Panc1 (cell line): ENCODE measurements around the gene PNP. TPM values are rescaled to one million over a fixed set of nuclear protein-coding genes. Genes with fewer than 3 reads are reported as not detected.

Experiments used
- ATAC-seq: fragments of 200-7000 bp; cut with Tn5 transposase; 2 replicates; pipeline ENCODE4 v1.9.1; 2020; ENCODE audit warnings: mild to moderate bottlenecking, moderate library complexity
- BruUV-seq: library from RNA; stranded (reverse); fragments of 400-500 nt; replicated peaks from 2 replicates; lab custom pipeline; 2021; lab: Mats Ljungman, UMichigan
- CTCF ChIA-PET: fragments of 300-600 bp; sonication (Branson Sonifier 250); formaldehyde crosslinking; loops from one replicate; lab custom pipeline; 2022; ENCODE audit warnings: antibody characterized with exemption; lab: Charles Lee
- POLR2A ChIA-PET: fragments of 300-600 bp; sonication (Branson Sonifier 250); formaldehyde crosslinking; loops from one replicate; lab custom pipeline; 2022; ENCODE audit warnings: antibody characterized with exemption; lab: Charles Lee
- DNase-seq: peaks from one replicate; pipeline ENCODE4 v3.0.0-alpha.2; 2010; ENCODE audit warnings: low read depth, low spot score
- H3K27ac ChIP-seq: 2 replicates; pipeline ENCODE4 v1.5.1; 2011; ENCODE audit warnings: mild to moderate bottlenecking, low read length, inconsistent platforms
- H3K27me3 ChIP-seq: fragments of 200-500 bp; sonication (Bioruptor generic); 2 replicates; pipeline ENCODE4 v1.6.0; 2014; ENCODE audit warnings: low read length, inconsistent platforms; ENCODE audit not compliant: control insufficient read depth, insufficient read depth
- H3K36me3 ChIP-seq: fragments of 200-500 bp; sonication (Bioruptor generic); 2 replicates; pipeline ENCODE4 v1.5.1; 2014; ENCODE audit warnings: inconsistent platforms, mild to moderate bottlenecking, low read length, moderate library complexity; ENCODE audit not compliant: control insufficient read depth, insufficient read depth
- H3K4me1 ChIP-seq: 2 replicates; pipeline ENCODE4 v1.5.1; 2011; ENCODE audit warnings: inconsistent platforms, mild to moderate bottlenecking, low read length, moderate library complexity; ENCODE audit not compliant: control insufficient read depth, insufficient read depth
- H3K4me3 ChIP-seq, 2 experiments: 2 replicates each; pipeline ENCODE4 v1.5.1; 2011 to 2012; ENCODE audit warnings: low read depth in 2 of 2, low read length in 2 of 2, mild to moderate bottlenecking in 2 of 2, inconsistent platforms in 1 of 2, moderate library complexity in 1 of 2
- H3K9me3 ChIP-seq: fragments of 200-500 bp; sonication (Bioruptor generic); 2 replicates; pipeline ENCODE4 v1.5.1; 2014; ENCODE audit warnings: low read depth, mild to moderate bottlenecking, inconsistent platforms, low read length, moderate library complexity; ENCODE audit not compliant: control insufficient read depth, insufficient read depth
- POLR2AphosphoS5 ChIP-seq: IDR thresholded peaks from 2 replicates; pipeline ENCODE4 v1.6.1; 2012; ENCODE audit warnings: mild to moderate bottlenecking, low read depth, low read length, moderate library complexity
- SIN3A ChIP-seq: IDR thresholded peaks from 2 replicates; pipeline ENCODE4 v1.6.1; 2012; ENCODE audit warnings: low read depth, mild to moderate bottlenecking, low read length, moderate library complexity, borderline replicate concordance; ENCODE audit not compliant: insufficient read depth
- TCF7L2 ChIP-seq: IDR thresholded peaks from 2 replicates; pipeline ENCODE4 v1.6.1; 2011; ENCODE audit warnings: mild to moderate bottlenecking, low read depth, low read length, inconsistent platforms
- in situ Hi-C: cut with HindIII; loops from 2 replicates; pipeline ENCODE4 v1.10.0; 2016; ENCODE audit warnings: low sequenced_read_pairs, low pct_unique_long_range_greater_than_20kb
- intact Hi-C: fragments of 100-400 bp; cut with micrococcal nuclease; formaldehyde crosslinking; loops from one replicate; pipeline ENCODE4 v1.10.0; 2022; ENCODE audit not compliant: unreplicated experiment
- total RNA-seq: library from RNA; stranded (reverse); gene quantifications from one replicate; pipeline ENCODE4 v1.2.1, GENCODE V29; 2021; ENCODE audit not compliant: unreplicated experiment
- TF ChIP-seq, protein P1 (sequence below): fragments of 450-650 bp; IDR thresholded peaks from 2 replicates; pipeline ENCODE4 v1.5.1; 2017; ENCODE audit warnings: mild to moderate bottlenecking
- TF ChIP-seq, protein P2 (sequence below), 2 experiments: IDR thresholded peaks; 2 replicates each; pipeline ENCODE4 v1.6.1; 2011 to 2012; ENCODE audit warnings: low read depth in 2 of 2, control low read depth in 1 of 2, low read length in 1 of 2, mild to moderate bottlenecking in 1 of 2, moderate library complexity in 1 of 2; ENCODE audit not compliant: insufficient read depth in 1 of 2

Gene PNP
- total RNA-seq, 1 experiment from 2014 or later = 35.1 TPM

DNA sequence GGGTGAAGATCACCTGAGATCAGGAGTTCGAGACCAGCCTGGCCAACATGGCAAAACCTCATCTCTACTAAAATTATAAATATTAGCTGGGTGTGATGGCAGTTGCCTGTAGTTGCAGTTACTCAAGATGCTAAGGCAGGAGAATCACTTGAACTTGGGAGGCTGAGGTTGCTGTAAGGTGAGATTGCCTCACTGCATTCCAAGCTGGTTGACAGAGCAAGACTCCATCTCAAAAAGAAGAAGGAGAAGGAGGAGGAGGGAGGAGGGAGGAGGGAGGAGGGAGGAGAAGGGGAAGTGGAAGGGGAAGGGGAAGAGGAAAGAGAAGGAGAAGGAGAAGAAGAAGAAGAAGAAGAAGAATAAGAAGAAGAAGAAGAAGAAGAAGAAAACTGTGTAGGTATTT is 53.1 kb downstream of the PNP start:
- DNase-seq = no peak
- no peak overlapping the region for H3K4me3 ChIP-seq
- H3K27me3 ChIP-seq = no peaks in the 10 kb centered on the region; the same call in 1 of the 2 replicates
- H3K36me3 ChIP-seq = no peaks in the 10 kb centered on the region
- BruUV-seq = no TSS peak
- in situ Hi-C loops = no loop called here
- intact Hi-C loops = no loop called here
- ChIA-PET POLR2A (no interaction called here), CTCF (no interaction called here)
- H3K4me1 ChIP-seq = no peaks in the 10 kb centered on the region
- TF ChIP-seq, protein P1, sequence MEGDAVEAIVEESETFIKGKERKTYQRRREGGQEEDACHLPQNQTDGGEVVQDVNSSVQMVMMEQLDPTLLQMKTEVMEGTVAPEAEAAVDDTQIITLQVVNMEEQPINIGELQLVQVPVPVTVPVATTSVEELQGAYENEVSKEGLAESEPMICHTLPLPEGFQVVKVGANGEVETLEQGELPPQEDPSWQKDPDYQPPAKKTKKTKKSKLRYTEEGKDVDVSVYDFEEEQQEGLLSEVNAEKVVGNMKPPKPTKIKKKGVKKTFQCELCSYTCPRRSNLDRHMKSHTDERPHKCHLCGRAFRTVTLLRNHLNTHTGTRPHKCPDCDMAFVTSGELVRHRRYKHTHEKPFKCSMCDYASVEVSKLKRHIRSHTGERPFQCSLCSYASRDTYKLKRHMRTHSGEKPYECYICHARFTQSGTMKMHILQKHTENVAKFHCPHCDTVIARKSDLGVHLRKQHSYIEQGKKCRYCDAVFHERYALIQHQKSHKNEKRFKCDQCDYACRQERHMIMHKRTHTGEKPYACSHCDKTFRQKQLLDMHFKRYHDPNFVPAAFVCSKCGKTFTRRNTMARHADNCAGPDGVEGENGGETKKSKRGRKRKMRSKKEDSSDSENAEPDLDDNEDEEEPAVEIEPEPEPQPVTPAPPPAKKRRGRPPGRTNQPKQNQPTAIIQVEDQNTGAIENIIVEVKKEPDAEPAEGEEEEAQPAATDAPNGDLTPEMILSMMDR = no peak
- no peak for TF ChIP-seq TCF7L2
- TF ChIP-seq SIN3A = no peak
- TF ChIP-seq, protein P2, sequence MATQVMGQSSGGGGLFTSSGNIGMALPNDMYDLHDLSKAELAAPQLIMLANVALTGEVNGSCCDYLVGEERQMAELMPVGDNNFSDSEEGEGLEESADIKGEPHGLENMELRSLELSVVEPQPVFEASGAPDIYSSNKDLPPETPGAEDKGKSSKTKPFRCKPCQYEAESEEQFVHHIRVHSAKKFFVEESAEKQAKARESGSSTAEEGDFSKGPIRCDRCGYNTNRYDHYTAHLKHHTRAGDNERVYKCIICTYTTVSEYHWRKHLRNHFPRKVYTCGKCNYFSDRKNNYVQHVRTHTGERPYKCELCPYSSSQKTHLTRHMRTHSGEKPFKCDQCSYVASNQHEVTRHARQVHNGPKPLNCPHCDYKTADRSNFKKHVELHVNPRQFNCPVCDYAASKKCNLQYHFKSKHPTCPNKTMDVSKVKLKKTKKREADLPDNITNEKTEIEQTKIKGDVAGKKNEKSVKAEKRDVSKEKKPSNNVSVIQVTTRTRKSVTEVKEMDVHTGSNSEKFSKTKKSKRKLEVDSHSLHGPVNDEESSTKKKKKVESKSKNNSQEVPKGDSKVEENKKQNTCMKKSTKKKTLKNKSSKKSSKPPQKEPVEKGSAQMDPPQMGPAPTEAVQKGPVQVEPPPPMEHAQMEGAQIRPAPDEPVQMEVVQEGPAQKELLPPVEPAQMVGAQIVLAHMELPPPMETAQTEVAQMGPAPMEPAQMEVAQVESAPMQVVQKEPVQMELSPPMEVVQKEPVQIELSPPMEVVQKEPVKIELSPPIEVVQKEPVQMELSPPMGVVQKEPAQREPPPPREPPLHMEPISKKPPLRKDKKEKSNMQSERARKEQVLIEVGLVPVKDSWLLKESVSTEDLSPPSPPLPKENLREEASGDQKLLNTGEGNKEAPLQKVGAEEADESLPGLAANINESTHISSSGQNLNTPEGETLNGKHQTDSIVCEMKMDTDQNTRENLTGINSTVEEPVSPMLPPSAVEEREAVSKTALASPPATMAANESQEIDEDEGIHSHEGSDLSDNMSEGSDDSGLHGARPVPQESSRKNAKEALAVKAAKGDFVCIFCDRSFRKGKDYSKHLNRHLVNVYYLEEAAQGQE (IDR thresholded peaks at IDR 0.05; ENCODE audit: insufficient read depth in 1 of 2, low read depth in 2 of 2, low read length in 1 of 2) = no peak
- TF ChIP-seq POLR2AphosphoS5 = no peak
- H3K9me3 ChIP-seq = no peaks in the 10 kb centered on the region
- no peak for ATAC-seq
- no peak overlapping the region for H3K27ac ChIP-seq

DNA sequence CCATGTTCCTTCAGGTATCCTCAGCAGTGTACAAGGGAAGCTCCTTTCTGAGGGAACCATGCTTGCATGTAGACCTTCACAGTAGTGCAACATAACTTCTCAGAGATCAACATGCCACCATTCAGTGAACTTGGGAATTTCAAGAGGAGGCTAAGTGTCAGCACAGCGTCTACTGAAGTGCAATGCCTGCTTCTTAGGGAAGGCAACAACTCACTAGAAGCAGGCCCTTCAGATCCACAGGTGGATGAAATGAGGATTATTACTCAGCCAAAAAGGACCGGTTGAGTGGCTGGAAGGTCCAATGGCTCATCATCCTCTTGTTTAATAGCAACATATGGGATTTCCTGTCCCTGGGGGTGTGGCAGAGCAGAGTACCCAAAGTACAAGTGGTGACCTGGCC is 54.8 kb downstream of the PNP start:
- Histone ChIP-seq H3K36me3 (no peaks in the 10 kb centered on the region), H3K27me3 (peaks cover 2% of the 10 kb centered on the region), H3K27ac (no peak overlapping the region), H3K4me1 (no peaks in the 10 kb centered on the region), H3K9me3 (no peaks in the 10 kb centered on the region), H3K4me3 (no peak overlapping the region)
- no peak for DNase-seq
- BruUV-seq = no TSS peak
- ChIA-PET CTCF (no interaction called here), POLR2A (no interaction called here)
- intact Hi-C loops (no loop called here), in situ Hi-C loops (no loop called here)
- TF ChIP-seq POLR2AphosphoS5 (no peak), SIN3A (no peak), TCF7L2 (no peak)
- TF ChIP-seq, protein P1 = no peak
- TF ChIP-seq, protein P2 (IDR thresholded peaks at IDR 0.05; ENCODE audit: insufficient read depth in 1 of 2, low read depth in 2 of 2, low read length in 1 of 2) = no peak
- ATAC-seq = no peak
